HEK293 (cell line): ENCODE measurements around the gene DMD.

Experiments
- CTCF ChIP-seq: fragments of 450-650 bp; formaldehyde crosslinking; IDR thresholded peaks from 2 replicates; pipeline ENCODE4 v1.5.1; 2016; ENCODE audit warnings: missing biosample characterization, missing genetic modification characterization
- HOXA7 ChIP-seq: sonication (generic); formaldehyde crosslinking; IDR thresholded peaks from 2 replicates; pipeline ENCODE4 v1.8.1; 2022; ENCODE audit warnings: missing genetic modification reagents, borderline replicate concordance
- HOXD13 ChIP-seq: sonication (generic); formaldehyde crosslinking; IDR thresholded peaks from 2 replicates; pipeline ENCODE4 v1.8.0; 2022; ENCODE audit warnings: missing genetic modification reagents, borderline replicate concordance
- MYNN ChIP-seq: fragments of 450-650 bp; formaldehyde crosslinking; IDR thresholded peaks from 2 replicates; pipeline ENCODE4 v1.5.1; 2016; ENCODE audit warnings: missing biosample characterization, missing genetic modification characterization, borderline replicate concordance
- ZBTB26 ChIP-seq: fragments of 450-650 bp; formaldehyde crosslinking; optimal IDR thresholded peaks from 2 replicates; pipeline ENCODE3; 2016; ENCODE audit warnings: missing biosample characterization, mild to moderate bottlenecking, missing genetic modification characterization
- ZBTB7A ChIP-seq: fragments of 450-650 bp; formaldehyde crosslinking; IDR thresholded peaks from 2 replicates; pipeline ENCODE4 v1.5.1; 2016; ENCODE audit warnings: low read depth, missing biosample characterization, missing genetic modification characterization
- ZNF10 ChIP-seq: fragments of 450-650 bp; formaldehyde crosslinking; IDR thresholded peaks from 2 replicates; pipeline ENCODE4 v1.5.1; 2017; ENCODE audit warnings: missing biosample characterization, missing genetic modification characterization
- ZNF221 ChIP-seq: fragments of 450-650 bp; formaldehyde crosslinking; IDR thresholded peaks from 2 replicates; pipeline ENCODE4 v1.5.1; 2017; ENCODE audit warnings: missing biosample characterization, missing genetic modification characterization, borderline replicate concordance
- ZNF76 ChIP-seq: fragments of 450-650 bp; formaldehyde crosslinking; IDR thresholded peaks from 2 replicates; pipeline ENCODE4; 2016; ENCODE audit warnings: low read depth, missing biosample characterization, missing genetic modification characterization, borderline replicate concordance
- ZNF777 ChIP-seq: fragments of 450-650 bp; formaldehyde crosslinking; IDR thresholded peaks from 2 replicates; pipeline ENCODE4 v1.5.1; 2017; ENCODE audit warnings: missing biosample characterization, missing genetic modification characterization, borderline replicate concordance
- ZNF792 ChIP-seq: fragments of 450-650 bp; formaldehyde crosslinking; IDR thresholded peaks from 2 replicates; pipeline ENCODE4 v1.5.1; 2016; ENCODE audit warnings: missing biosample characterization, missing genetic modification characterization

- TF ChIP-seq ZBTB7A (tag by site-specific recombination) (no peak), ZNF221 (tag by site-specific recombination) (no peak), CTCF (tag by site-specific recombination) (no peak), HOXA7 (CRISPR knock-in tag) (no peak), MYNN (tag by site-specific recombination) (no peak), ZBTB26 (tag by site-specific recombination) (no peak), ZNF792 (tag by site-specific recombination) (no peak), HOXD13 (no peak), ZNF76 (no peak), ZNF10 (no peak), ZNF777 (tag by site-specific recombination) (no peak)
Observed at GRCh38 chrX:31268359-31268758, 1943.0 kb downstream of the DMD start.
